Sigmoid colon (tissue), 7 donors: Measurements from ENCODE around the gene SCAF1. TPM values are rescaled to one million over a fixed set of nuclear protein-coding genes. Genes with fewer than 3 reads are reported as not detected.

Experiments
- DNase-seq: peaks from one replicate; pipeline ENCODE4 v3.0.0-alpha.2; 2019
- H3K27ac ChIP-seq, 4 donors: fragments of 200-600 bp; sonication (generic); one replicate each; pipeline ENCODE4 v1.5.1; 2016 to 2019; ENCODE audit warnings: mild to moderate bottlenecking in 1 of 4
- H3K27me3 ChIP-seq, 3 donors: fragments of 200-600 bp; sonication (generic); one replicate each; pipeline ENCODE4 v1.5.1; 2019; ENCODE audit warnings: mild to moderate bottlenecking in 1 of 3
- H3K36me3 ChIP-seq, 4 donors: fragments of 200-600 bp; sonication (generic); one replicate each; pipeline ENCODE4 v1.5.1; 2016 to 2019
- H3K4me1 ChIP-seq, 4 donors: fragments of 200-600 bp; sonication (generic); one replicate each; pipeline ENCODE4 v1.5.1; 2017 to 2019
- H3K4me3 ChIP-seq, 4 donors: fragments of 200-600 bp; sonication (generic); one replicate each; pipeline ENCODE4 v1.5.1; 2017 to 2019; ENCODE audit warnings: mild to moderate bottlenecking in 2 of 4, moderate library complexity in 1 of 4
- H3K9me3 ChIP-seq, 4 donors: fragments of 200-600 bp in 3 of 4; sonication (generic) in 3 of 4; one replicate each; pipeline versions ENCODE4 v1.5.1 to v1.6.1; 2013 to 2019
- CTCF ChIP-seq, 4 experiments: fragments of 450-650 bp in 3 of 4; fragments of 200-600 bp in 1 of 4; IDR thresholded peaks; one replicate each; pipeline ENCODE4 v1.5.1; 2016 to 2019; ENCODE audit warnings: antibody characterized with exemption in 4 of 4, mild to moderate bottlenecking in 3 of 4, moderate library complexity in 2 of 4
- EP300 ChIP-seq, 4 donors: sonication (generic); formaldehyde crosslinking; IDR thresholded peaks; one replicate each; pipeline ENCODE4 v1.6.1; 2017; ENCODE audit warnings: antibody characterized with exemption in 4 of 4
- POLR2A ChIP-seq, 2 donors: fragments of 450-650 bp; IDR thresholded peaks; one replicate each; pipeline ENCODE4 v1.6.1; 2016; ENCODE audit warnings: antibody characterized with exemption in 2 of 2, mild to moderate bottlenecking in 2 of 2, moderate library complexity in 2 of 2
- POLR2AphosphoS5 ChIP-seq, 4 donors: sonication (generic); formaldehyde crosslinking; IDR thresholded peaks; one replicate each; pipeline ENCODE4 v1.6.1; 2017; ENCODE audit warnings: antibody characterized with exemption in 4 of 4
- WGBS, 2 donors: extraction: QIAGEN DNeasy Blood & Tissue Kit; methylation state at CpG; one replicate each; pipeline ENCODE4 v1.1.7; 2013; 5-methylcytosine and 5-hydroxymethylcytosine counted together
- intact Hi-C: fragments of 100-400 bp; cut with DNase I; formaldehyde crosslinking; loops from one replicate; pipeline ENCODE4 v1.15.1; 2023
- polyA plus RNA-seq, 3 donors: library from polyadenylated mRNA; stranded (reverse); fragments of 200-250 nt; gene quantifications; one replicate each; pipeline ENCODE4 v1.2.3, GENCODE V29; 2013
- total RNA-seq, 4 donors: library from RNA; depleted of rRNA; stranded (reverse); fragments of >200 nt; gene quantifications; one replicate each; pipeline ENCODE4 v1.1.0, GENCODE V29; 2016
- donor health status: healthy with polysubstance abuse.
- donor health status: Bipolar disorder and iron deficiency.
- donor health status: healthy.

Gene SCAF1
- total and polyA plus RNA-seq, 7 donors = 9.0 to 30.8 (median 13.3) TPM

DNA sequence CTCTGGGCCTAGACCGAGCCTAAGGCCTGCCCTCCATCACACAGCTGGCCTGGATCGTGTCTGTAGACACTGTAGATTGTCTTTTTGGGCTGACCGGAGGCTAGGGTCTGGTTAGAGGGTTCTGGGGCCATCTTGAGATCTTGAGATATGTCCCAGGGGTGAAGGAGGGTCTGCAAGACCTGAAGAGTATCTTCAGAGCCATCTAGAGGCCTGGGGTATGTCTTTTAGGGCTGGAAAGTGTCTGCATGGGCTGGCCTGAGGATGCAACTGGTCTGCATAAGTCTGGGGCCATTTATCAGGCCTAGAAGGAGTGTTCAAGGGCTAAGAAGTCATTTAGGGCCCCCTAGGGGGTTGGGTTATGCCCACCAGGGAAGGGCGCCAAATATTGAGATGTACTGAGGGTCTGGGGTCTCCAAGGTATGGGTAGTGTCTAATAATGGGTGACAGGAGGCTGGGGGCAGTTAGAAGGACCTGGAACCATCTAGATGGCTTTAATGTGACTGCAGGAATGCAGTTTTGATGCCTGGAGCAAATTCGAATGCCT lies 555 bp downstream of the SCAF1 start:
- Histone ChIP-seq H3K4me1 (peaks cover 0 to 65% (median 55%) of the 10 kb centered on the region in 4 donors), H3K27me3 (no peaks in the 10 kb centered on the region), H3K9me3 (no peaks in the 10 kb centered on the region), H3K36me3 (peaks cover 0 to 27% (median 21%) of the 10 kb centered on the region in 4 donors), H3K27ac (peak overlapping the region; percentile 97 to 100 (median 99)), H3K4me3 (peak overlapping the region; percentile 83 to 95 (median 90))
- 8 to 10% methylated on average over 5 of the region's 5 CpGs for WGBS, 2 donors
- no peak for DNase-seq
- no peak for TF ChIP-seq CTCF (IDR thresholded peaks at IDR 0.05)
- TF ChIP-seq POLR2AphosphoS5 (IDR thresholded peaks at IDR 0.05) = no peak
- TF ChIP-seq EP300 (IDR thresholded peaks at IDR 0.05) = peak in 1 of 4 donors; percentile 4
- no peak for TF ChIP-seq POLR2A (IDR thresholded peaks at IDR 0.05)
- intact Hi-C loops = loop anchor here (1.0 to 2.0 kb wide), 2 partner anchors 22 to 35 kb away; partner anchors contain the start of genes BCL2L12, IRF3 and PRMT1

- H3K4me3 ChIP-seq = no peak overlapping the region
- peaks cover 0 to 56% (median 46%) of the 10 kb centered on the region in 4 donors for H3K4me1 ChIP-seq
- H3K36me3 ChIP-seq = peaks cover 0 to 36% (median 26%) of the 10 kb centered on the region in 4 donors
- H3K9me3 ChIP-seq = no peaks in the 10 kb centered on the region
- intact Hi-C loops = loop anchor here (2.0 kb wide), 1 partner anchor 21 kb away; the partner anchor contains the start of genes BCL2L12 and IRF3
- TF ChIP-seq CTCF (IDR thresholded peaks at IDR 0.05) (no peak), POLR2AphosphoS5 (IDR thresholded peaks at IDR 0.05) (no peak), EP300 (IDR thresholded peaks at IDR 0.05) (no peak), POLR2A (IDR thresholded peaks at IDR 0.05) (no peak)
- 51 to 69% methylated on average over 2 of the region's 2 CpGs for whole genome bisulfite sequencing, 2 donors
- H3K27ac ChIP-seq = peak overlapping the region in 1 of 4 donors; percentile 97
- H3K27me3 ChIP-seq = no peaks in the 10 kb centered on the region
- no peak for DNase-seq
These were observed 1.5 kb downstream of the SCAF1 start for GRCh38 chr19:49643466-49643865.

GRCh38 chr19:49645592-49645991 lies 3.6 kb downstream of the SCAF1 start:
- peaks cover 0 to 43% (median 37%) of the 10 kb centered on the region in 4 donors for H3K4me1 ChIP-seq
- H3K27me3 ChIP-seq = no peaks in the 10 kb centered on the region
- no peak for DNase-seq
- WGBS, 2 donors = 94 to 95% methylated on average over 11 of the region's 11 CpGs
- H3K27ac ChIP-seq = no peak overlapping the region
- no peaks in the 10 kb centered on the region for H3K9me3 ChIP-seq
- TF ChIP-seq EP300 (IDR thresholded peaks at IDR 0.05) = no peak
- TF ChIP-seq POLR2A (IDR thresholded peaks at IDR 0.05) = no peak
- TF ChIP-seq CTCF (IDR thresholded peaks at IDR 0.05) = no peak
- TF ChIP-seq POLR2AphosphoS5 (IDR thresholded peaks at IDR 0.05) = no peak
- peaks cover 0 to 57% (median 28%) of the 10 kb centered on the region in 4 donors for H3K36me3 ChIP-seq
- no peak overlapping the region for H3K4me3 ChIP-seq
- intact Hi-C loops = no loop called here

DNA sequence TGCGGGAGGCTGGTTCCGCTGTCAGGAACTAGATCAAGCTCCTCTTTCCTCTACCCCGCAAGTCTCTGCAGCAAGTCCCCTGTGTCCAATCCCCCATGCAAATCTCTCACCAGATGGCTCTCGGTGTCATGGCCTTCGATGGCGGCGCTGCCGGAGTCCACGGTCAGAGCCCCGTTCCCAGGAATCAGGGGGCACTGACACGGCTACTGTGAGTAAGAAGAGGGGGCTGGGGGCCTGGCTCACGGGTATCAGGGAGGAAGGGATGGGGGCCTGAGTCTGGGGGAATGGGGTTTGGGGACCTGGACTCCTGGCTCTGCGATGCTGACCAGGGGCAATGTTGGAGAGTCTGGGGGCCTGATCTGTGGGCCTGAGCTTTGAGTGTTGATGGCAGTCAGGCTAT lies 4.0 kb downstream of the SCAF1 start:
- intact Hi-C loops = no loop called here
- DNase-seq = no peak
- WGBS, 2 donors = 95 to 96% methylated on average over 13 of the region's 13 CpGs
- TF ChIP-seq EP300 (IDR thresholded peaks at IDR 0.05) (no peak), POLR2AphosphoS5 (IDR thresholded peaks at IDR 0.05) (no peak), CTCF (IDR thresholded peaks at IDR 0.05) (no peak), POLR2A (IDR thresholded peaks at IDR 0.05) (no peak)
- H3K27me3 ChIP-seq = no peaks in the 10 kb centered on the region
- H3K27ac ChIP-seq = no peak overlapping the region
- H3K36me3 ChIP-seq = peaks cover 0 to 61% (median 29%) of the 10 kb centered on the region in 4 donors
- H3K4me1 ChIP-seq = peaks cover 0 to 40% (median 36%) of the 10 kb centered on the region in 4 donors
- no peak overlapping the region for H3K4me3 ChIP-seq
- no peaks in the 10 kb centered on the region for H3K9me3 ChIP-seq
